ENCODE measurements around the gene TMEM143.
"Not testable (repeated sequence)": the region's sequence is repeated elsewhere in the genome, so short reads cannot be mapped to it uniquely, and the experiment has no call there.

TMEM143 gene

DNA sequence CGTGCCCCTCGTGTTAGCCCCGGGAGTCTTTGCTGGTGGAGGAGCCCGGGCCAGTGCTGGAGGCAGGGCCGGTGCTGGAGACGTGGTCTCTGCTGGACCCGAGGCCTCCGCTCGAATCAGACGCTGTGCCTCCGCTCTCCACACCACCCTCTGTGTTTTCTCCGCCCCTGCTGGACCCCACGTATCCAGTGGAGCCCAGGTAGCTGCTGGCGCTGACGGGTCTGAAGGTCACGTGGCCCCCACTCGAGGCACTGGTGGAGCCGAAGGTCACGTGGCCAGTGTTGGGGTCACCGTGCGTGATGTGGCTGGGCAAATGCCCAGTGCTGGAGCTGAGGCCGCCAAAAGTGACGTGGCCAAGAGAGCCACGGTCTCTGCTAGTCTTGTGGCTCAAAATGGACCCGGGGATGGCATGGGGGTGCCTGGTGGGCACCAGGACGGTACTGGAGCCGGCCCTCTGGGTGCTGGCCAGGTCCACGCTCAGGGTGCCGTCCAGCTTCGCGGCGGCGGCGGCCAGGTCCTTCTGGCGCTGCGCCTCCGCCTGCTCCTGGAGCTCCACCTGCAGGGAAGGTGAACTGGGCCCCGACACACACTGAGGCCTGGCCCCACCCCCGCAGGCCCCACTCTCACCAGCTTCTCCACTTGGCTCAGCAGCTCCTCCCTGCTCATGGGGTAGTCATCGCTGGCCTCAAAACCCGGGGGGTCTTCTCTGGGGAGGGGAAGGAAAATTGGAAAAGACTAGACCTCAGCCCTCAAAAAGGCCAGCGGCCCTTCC, 66.6 kb downstream of the TMEM143 start:
- H2AFZ ChIP-seq (ENCODE audit: low read depth, low read length): no peak overlapping the region
- H3K4me2 ChIP-seq (ENCODE audit: low read length): no peak overlapping the region
- H4K20me1 ChIP-seq (ENCODE audit: insufficient read depth, low read length): no peaks in the 10 kb centered on the region
- H3K27me3 ChIP-seq (ENCODE audit: low read depth, low read length): 0 out of 2 replicates have a peak, but pooled peaks cover 3% of the 10 kb centered on the region
- no peak overlapping the region for H3K9ac ChIP-seq (ENCODE audit: low read length)
- H3K36me3 ChIP-seq (replicated peaks; ENCODE audit: low read depth, low read length): no peaks in the 10 kb centered on the region
- H3K79me2 ChIP-seq (ENCODE audit: low read length): no peaks in the 10 kb centered on the region
- no peak overlapping the region for H3K27ac ChIP-seq (ENCODE audit: low read length)
- no peaks in the 10 kb centered on the region for H3K4me1 ChIP-seq (ENCODE audit: low read length)
- H3K4me3 ChIP-seq (ENCODE audit: low read length): no peak overlapping the region
- H3K9me3 ChIP-seq (ENCODE audit: insufficient read depth, low read length): no peaks in the 10 kb centered on the region
- TF ChIP-seq, protein P1, sequence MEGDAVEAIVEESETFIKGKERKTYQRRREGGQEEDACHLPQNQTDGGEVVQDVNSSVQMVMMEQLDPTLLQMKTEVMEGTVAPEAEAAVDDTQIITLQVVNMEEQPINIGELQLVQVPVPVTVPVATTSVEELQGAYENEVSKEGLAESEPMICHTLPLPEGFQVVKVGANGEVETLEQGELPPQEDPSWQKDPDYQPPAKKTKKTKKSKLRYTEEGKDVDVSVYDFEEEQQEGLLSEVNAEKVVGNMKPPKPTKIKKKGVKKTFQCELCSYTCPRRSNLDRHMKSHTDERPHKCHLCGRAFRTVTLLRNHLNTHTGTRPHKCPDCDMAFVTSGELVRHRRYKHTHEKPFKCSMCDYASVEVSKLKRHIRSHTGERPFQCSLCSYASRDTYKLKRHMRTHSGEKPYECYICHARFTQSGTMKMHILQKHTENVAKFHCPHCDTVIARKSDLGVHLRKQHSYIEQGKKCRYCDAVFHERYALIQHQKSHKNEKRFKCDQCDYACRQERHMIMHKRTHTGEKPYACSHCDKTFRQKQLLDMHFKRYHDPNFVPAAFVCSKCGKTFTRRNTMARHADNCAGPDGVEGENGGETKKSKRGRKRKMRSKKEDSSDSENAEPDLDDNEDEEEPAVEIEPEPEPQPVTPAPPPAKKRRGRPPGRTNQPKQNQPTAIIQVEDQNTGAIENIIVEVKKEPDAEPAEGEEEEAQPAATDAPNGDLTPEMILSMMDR (IDR thresholded peaks at IDR 0.05; ENCODE audit: low read depth, low read length): no peak
- no peak for TF ChIP-seq EZH2phosphoT487 (IDR thresholded peaks at IDR 0.05; ENCODE audit: low read depth)

DNA sequence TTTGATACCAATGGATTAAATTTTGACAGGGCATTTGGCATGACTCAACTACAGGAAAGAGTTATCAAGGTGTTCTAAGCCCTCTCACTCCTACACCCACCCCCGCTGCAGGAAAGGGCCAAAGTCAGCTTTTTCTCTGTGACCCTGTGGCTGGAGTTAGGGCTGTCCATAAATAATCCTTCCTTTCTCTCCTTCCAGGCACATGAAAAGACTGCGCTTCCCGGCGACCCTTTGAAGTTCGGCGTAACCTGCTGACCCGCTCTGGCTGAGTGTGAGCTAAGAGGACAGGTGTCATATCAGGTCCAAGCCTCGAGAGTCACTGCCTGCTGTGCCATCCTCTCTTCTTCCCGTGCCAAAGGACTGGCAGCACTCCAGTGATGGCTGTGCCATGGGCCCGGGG, 68.3 kb downstream of the TMEM143 start:
- Histone ChIP-seq H3K9ac (ENCODE audit: low read length) (no peak overlapping the region), H3K4me1 (ENCODE audit: low read length) (peaks cover 3% of the 10 kb centered on the region; the same call in 1 of the 2 replicates)

DNA sequence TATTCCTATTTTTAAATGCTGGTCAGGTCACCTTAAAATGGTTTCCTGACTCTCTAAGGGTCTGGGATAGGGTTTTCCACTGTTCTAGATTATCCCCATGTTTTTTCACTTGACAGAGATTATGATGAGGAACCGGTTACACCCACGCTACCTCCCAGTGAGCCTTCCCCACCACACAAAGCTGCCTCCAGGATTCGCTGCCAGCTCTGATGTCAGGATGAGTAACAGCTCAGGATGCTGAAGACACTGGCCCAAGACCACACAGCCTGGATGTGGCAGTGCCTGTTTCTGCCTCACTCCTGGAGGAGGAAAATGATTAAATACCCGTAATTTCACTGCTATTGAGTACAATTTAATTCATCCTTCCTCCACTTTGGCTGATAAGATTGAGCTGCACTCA, 70.9 kb downstream of the TMEM143 start:
- Histone ChIP-seq H3K9me3 (ENCODE audit: insufficient read depth, low read length) (no peaks in the 10 kb centered on the region), H2AFZ (ENCODE audit: low read depth, low read length) (no peak overlapping the region), H3K4me3 (ENCODE audit: low read length) (no peak overlapping the region), H3K4me2 (ENCODE audit: low read length) (no peak overlapping the region), H3K79me2 (ENCODE audit: low read length) (no peaks in the 10 kb centered on the region), H3K4me1 (ENCODE audit: low read length) (peaks cover 3% of the 10 kb centered on the region; the same call in 1 of the 2 replicates), H4K20me1 (ENCODE audit: insufficient read depth, low read length) (no peaks in the 10 kb centered on the region), H3K27ac (ENCODE audit: low read length) (no peak overlapping the region), H3K9ac (ENCODE audit: low read length) (no peak overlapping the region), H3K27me3 (ENCODE audit: low read depth, low read length) (peaks cover 11% of the 10 kb centered on the region), H3K36me3 (replicated peaks; ENCODE audit: low read depth, low read length) (no peaks in the 10 kb centered on the region)
- TF ChIP-seq, protein P1 (IDR thresholded peaks at IDR 0.05; ENCODE audit: low read depth, low read length): no peak
- TF ChIP-seq EZH2phosphoT487 (IDR thresholded peaks at IDR 0.05; ENCODE audit: low read depth): no peak

More for the DNA sequence above, 68.3 kb downstream of the TMEM143 start:
- Histone ChIP-seq H3K4me2 (ENCODE audit: low read length) (no peak overlapping the region), H3K27me3 (ENCODE audit: low read depth, low read length) (0 out of 2 replicates have a peak, but pooled peaks cover 3% of the 10 kb centered on the region), H3K36me3 (replicated peaks; ENCODE audit: low read depth, low read length) (no peaks in the 10 kb centered on the region), H3K4me3 (ENCODE audit: low read length) (no peak overlapping the region), H2AFZ (ENCODE audit: low read depth, low read length) (no peak overlapping the region), H3K9me3 (ENCODE audit: insufficient read depth, low read length) (no peaks in the 10 kb centered on the region), H3K27ac (ENCODE audit: low read length) (no peak overlapping the region), H4K20me1 (ENCODE audit: insufficient read depth, low read length) (no peaks in the 10 kb centered on the region), H3K79me2 (ENCODE audit: low read length) (no peaks in the 10 kb centered on the region)
- no peak for TF ChIP-seq EZH2phosphoT487 (IDR thresholded peaks at IDR 0.05; ENCODE audit: low read depth)
- TF ChIP-seq, protein P1 (IDR thresholded peaks at IDR 0.05; ENCODE audit: low read depth, low read length): no peak

DNA sequence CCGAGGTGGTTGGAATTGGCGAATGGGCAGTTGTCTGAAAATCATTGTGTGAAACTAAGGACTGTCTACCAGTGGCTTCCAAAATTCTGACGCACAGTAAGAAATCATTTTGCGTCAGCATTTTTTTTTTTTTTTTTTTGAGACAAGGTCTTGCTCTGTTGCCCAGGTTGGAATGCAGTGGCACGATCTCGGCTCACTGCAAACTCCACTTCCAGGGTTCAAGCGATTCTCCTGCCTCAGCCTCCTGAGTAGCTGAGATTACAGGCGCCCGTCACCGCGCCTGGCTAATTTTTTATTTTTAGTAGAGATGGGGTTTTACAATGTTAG, 72.3 kb downstream of the TMEM143 start:
- H3K36me3 ChIP-seq (replicated peaks; ENCODE audit: low read depth, low read length); H4K20me1 ChIP-seq (ENCODE audit: insufficient read depth, low read length); H3K9me3 ChIP-seq (ENCODE audit: insufficient read depth, low read length); H3K79me2 ChIP-seq (ENCODE audit: low read length); H3K4me1 ChIP-seq (ENCODE audit: low read length); H3K9ac ChIP-seq (ENCODE audit: low read length); H3K27ac ChIP-seq (ENCODE audit: low read length): not testable (repeated sequence)
- H3K4me2 ChIP-seq (ENCODE audit: low read length): peak overlapping the region; percentile 95
- H3K4me3 ChIP-seq (ENCODE audit: low read length): peak overlapping the region; percentile 77
- peaks cover 15% of the 10 kb centered on the region for H3K27me3 ChIP-seq (ENCODE audit: low read depth, low read length)
- peak overlapping the region; percentile 82 for H2AFZ ChIP-seq (ENCODE audit: low read depth, low read length)

All from OCI-LY3 (cell line).